OCI-LY1 (cell line): ENCODE results near the gene OPRM1.

Source experiments
- H2AFZ ChIP-seq: fragments of 200-600 bp; sonication (generic), shearing (Covaris generic); 2 replicates; pipeline ENCODE4 v1.6.0; 2014; ENCODE audit warnings: antibody characterized with exemption, mild to moderate bottlenecking, low read length
- H3F3A ChIP-seq: fragments of 200-600 bp; sonication (generic), shearing (Covaris generic); 2 replicates; pipeline ENCODE4 v1.6.0; 2014; ENCODE audit warnings: mild to moderate bottlenecking, antibody characterized with exemption, low read length, moderate library complexity; ENCODE audit not compliant: insufficient read depth
- H3K27ac ChIP-seq: fragments of 200-600 bp; sonication (generic); 2 replicates; pipeline ENCODE4 v1.5.1; 2014; ENCODE audit warnings: low read length, mixed run types, mild to moderate bottlenecking, low read depth; ENCODE audit not compliant: poor library complexity, severe bottlenecking
- H3K27me3 ChIP-seq: fragments of 200-600 bp; sonication (generic); 2 replicates; pipeline ENCODE4 v1.6.0; 2014; ENCODE audit warnings: antibody characterized with exemption, mild to moderate bottlenecking, low read length, moderate library complexity; ENCODE audit not compliant: insufficient read depth
- H3K36me3 ChIP-seq: fragments of 200-600 bp; sonication (generic); 2 replicates; pipeline ENCODE4 v1.6.1; 2014; ENCODE audit warnings: mild to moderate bottlenecking, antibody characterized with exemption, low read length, moderate library complexity, mixed read lengths; ENCODE audit not compliant: insufficient read depth
- H3K4me1 ChIP-seq: fragments of 200-600 bp; sonication (generic); 2 replicates; pipeline ENCODE4 v1.5.1; 2014; ENCODE audit warnings: mild to moderate bottlenecking, low read length, moderate library complexity; ENCODE audit not compliant: insufficient read depth, severe bottlenecking
- H3K4me2 ChIP-seq: fragments of 200-600 bp; sonication (generic), shearing (Covaris generic); 2 replicates; pipeline ENCODE4 v1.6.1; 2014; ENCODE audit warnings: low read length
- H3K4me3 ChIP-seq: fragments of 200-600 bp; sonication (generic); 2 replicates; pipeline ENCODE4 v1.5.1; 2014; ENCODE audit warnings: low read length, low read depth, mild to moderate bottlenecking, mixed read lengths; ENCODE audit not compliant: poor library complexity, severe bottlenecking
- H3K79me2 ChIP-seq: fragments of 200-600 bp; shearing (Covaris generic); 2 replicates; pipeline ENCODE4 v1.6.1; 2016; ENCODE audit warnings: mixed run types, low read length, mixed read lengths; ENCODE audit not compliant: insufficient read depth
- H3K9ac ChIP-seq: fragments of 200-600 bp; sonication (generic), shearing (Covaris generic); 2 replicates; pipeline ENCODE4 v1.6.1; 2014; ENCODE audit warnings: mild to moderate bottlenecking, low read length, mixed read lengths
- H3K9me2 ChIP-seq: fragments of 200-600 bp; sonication (generic), shearing (Covaris generic); 2 replicates; pipeline ENCODE4 v1.6.1; 2014; ENCODE audit warnings: low read depth, mild to moderate bottlenecking, low read length, mixed read lengths
- H3K9me3 ChIP-seq: fragments of 200-600 bp; shearing (Covaris generic); 2 replicates; pipeline ENCODE4 v1.6.1; 2014; ENCODE audit warnings: low read length, mixed read lengths
- H4K20me1 ChIP-seq: fragments of 200-600 bp; sonication (generic), shearing (Covaris generic); 2 replicates; pipeline ENCODE4 v1.6.0; 2016; ENCODE audit warnings: mild to moderate bottlenecking, low read length; ENCODE audit not compliant: insufficient read depth
- EZH2 ChIP-seq: fragments of 200-600 bp; sonication (generic), shearing (Covaris generic); IDR thresholded peaks from 2 replicates; pipeline ENCODE4 v1.8.0; 2017; ENCODE audit warnings: borderline replicate concordance, mixed run types, mild to moderate bottlenecking, antibody characterized with exemption, low read length, moderate library complexity, mixed read lengths
- TF ChIP-seq, protein P1 (sequence below): fragments of 200-600 bp; sonication (generic), shearing (Covaris generic); IDR thresholded peaks from 2 replicates; pipeline ENCODE4 v1.5.1; 2017; ENCODE audit warnings: mild to moderate bottlenecking, antibody characterized with exemption, low read length, moderate library complexity, mixed read lengths

OPRM1 gene

DNA sequence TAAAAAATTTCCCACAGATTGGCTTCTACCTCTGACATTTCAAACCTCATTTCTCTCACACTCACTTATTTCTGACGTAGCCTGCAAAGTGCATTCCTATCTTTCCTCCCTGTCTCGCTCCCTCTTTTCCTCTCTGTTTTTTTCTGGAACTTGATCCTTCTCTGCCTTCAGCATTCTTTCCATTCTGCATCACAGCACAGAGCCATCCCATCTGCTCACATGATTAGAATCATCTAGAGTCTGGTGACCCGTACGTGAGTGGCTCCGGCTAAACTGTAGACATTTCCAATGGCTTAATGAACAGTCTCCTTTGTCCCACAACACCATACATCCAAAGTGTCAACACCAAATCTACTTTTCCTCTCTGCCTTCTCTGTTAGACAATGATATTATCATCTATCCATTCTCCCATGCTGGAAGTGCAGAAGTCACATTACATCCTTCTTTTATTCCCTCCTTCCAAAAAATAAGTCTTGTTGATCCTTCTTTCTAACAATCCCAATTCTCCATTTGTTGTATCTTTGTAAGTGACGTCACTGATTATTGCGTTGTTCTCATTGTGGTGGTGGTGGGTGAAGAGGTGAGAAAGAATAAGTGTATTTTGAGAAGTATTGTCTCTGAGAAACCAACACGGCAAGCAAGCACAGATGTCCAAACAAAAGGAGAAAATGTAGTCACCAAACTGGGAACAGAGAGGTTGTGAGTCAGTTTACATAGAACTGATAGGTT lies 41.6 kb downstream of the OPRM1 start:
- H3K4me2 ChIP-seq: no peak overlapping the region
- no peak overlapping the region for H3K27ac ChIP-seq
- no peaks in the 10 kb centered on the region for H3K79me2 ChIP-seq
- H4K20me1 ChIP-seq: no peaks in the 10 kb centered on the region
- no peaks in the 10 kb centered on the region for H3K36me3 ChIP-seq
- no peak overlapping the region for H3K4me3 ChIP-seq
- no peaks in the 10 kb centered on the region for H3K9me3 ChIP-seq
- H3K9ac ChIP-seq: no peak overlapping the region
- no peaks in the 10 kb centered on the region for H3K27me3 ChIP-seq
- no peak overlapping the region for H2AFZ ChIP-seq
- no peaks in the 10 kb centered on the region for H3K9me2 ChIP-seq
- H3K4me1 ChIP-seq: no peaks in the 10 kb centered on the region
- TF ChIP-seq EZH2: no peak
- TF ChIP-seq, protein P1, sequence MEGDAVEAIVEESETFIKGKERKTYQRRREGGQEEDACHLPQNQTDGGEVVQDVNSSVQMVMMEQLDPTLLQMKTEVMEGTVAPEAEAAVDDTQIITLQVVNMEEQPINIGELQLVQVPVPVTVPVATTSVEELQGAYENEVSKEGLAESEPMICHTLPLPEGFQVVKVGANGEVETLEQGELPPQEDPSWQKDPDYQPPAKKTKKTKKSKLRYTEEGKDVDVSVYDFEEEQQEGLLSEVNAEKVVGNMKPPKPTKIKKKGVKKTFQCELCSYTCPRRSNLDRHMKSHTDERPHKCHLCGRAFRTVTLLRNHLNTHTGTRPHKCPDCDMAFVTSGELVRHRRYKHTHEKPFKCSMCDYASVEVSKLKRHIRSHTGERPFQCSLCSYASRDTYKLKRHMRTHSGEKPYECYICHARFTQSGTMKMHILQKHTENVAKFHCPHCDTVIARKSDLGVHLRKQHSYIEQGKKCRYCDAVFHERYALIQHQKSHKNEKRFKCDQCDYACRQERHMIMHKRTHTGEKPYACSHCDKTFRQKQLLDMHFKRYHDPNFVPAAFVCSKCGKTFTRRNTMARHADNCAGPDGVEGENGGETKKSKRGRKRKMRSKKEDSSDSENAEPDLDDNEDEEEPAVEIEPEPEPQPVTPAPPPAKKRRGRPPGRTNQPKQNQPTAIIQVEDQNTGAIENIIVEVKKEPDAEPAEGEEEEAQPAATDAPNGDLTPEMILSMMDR: no peak
- no peaks in the 10 kb centered on the region for H3F3A ChIP-seq

DNA sequence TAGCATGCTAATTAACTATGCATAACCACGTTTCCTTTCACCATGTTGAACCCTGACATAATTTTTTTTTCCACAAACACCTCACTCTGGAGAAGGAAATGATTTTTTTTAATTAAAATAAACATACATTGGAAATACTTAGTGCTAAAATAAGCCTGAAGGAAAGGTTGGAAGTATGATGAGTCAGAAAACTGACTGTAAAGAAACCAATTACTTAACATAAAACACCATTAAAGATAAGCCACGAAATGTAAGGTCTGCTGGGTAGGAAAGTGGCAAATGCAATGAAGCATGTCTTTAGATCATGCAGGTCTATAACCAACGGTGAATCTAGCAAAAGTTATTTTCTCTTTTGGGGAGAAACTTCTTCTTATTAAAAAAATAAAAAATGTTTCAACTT lies 47.5 kb downstream of the OPRM1 start:
- Histone ChIP-seq H4K20me1 (no peaks in the 10 kb centered on the region), H2AFZ (no peak overlapping the region)

DNA sequence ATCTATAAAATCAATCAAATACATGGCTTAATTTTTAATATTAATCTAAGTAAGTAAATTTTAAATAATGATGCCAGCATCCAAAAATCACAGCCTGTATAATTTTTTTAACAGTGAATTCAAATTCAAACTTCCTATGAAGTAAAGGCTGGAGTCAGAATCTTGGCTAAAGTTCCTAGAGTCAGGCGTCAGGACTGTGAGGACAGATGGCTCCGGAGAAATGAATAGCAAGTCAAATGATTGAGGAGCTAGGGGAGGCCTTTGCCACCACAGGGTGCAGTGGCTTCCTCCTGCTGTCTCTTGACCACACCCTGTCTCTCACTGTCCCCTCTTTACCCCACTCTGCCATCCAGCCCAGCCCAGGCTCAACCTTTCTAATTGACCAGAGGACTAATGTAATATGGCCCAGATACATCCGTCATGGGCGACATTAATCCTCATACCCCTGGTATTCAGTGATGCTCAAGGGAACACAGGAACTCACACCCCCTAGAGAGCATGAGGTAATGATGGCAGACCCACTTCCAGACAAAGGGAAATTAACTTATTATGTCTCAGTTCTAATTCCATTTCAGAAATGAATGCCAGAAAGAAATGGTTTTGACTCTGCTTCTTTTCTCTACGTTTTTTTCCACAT lies 53.4 kb downstream of the OPRM1 start:
- Histone ChIP-seq H2AFZ (no peak overlapping the region), H3K4me2 (no peak overlapping the region), H3K9ac (no peak overlapping the region), H3K27me3 (no peaks in the 10 kb centered on the region), H3K27ac (no peak overlapping the region), H4K20me1 (no peaks in the 10 kb centered on the region), H3K4me1 (no peaks in the 10 kb centered on the region), H3K36me3 (no peaks in the 10 kb centered on the region), H3K9me3 (no peaks in the 10 kb centered on the region), H3F3A (no peaks in the 10 kb centered on the region), H3K9me2 (no peaks in the 10 kb centered on the region), H3K4me3 (no peak overlapping the region), H3K79me2 (no peaks in the 10 kb centered on the region)
- TF ChIP-seq, protein P1: no peak
- TF ChIP-seq EZH2: no peak

More for the DNA sequence above, 47.5 kb downstream of the OPRM1 start:
- Histone ChIP-seq H3K4me3 (no peak overlapping the region), H3K27me3 (no peaks in the 10 kb centered on the region), H3F3A (no peaks in the 10 kb centered on the region), H3K79me2 (no peaks in the 10 kb centered on the region), H3K9ac (no peak overlapping the region), H3K4me1 (no peaks in the 10 kb centered on the region), H3K9me3 (no peaks in the 10 kb centered on the region), H3K36me3 (no peaks in the 10 kb centered on the region), H3K9me2 (no peaks in the 10 kb centered on the region), H3K4me2 (no peak overlapping the region), H3K27ac (no peak overlapping the region)
- TF ChIP-seq EZH2: no peak
- TF ChIP-seq, protein P1: no peak
